Activated CD4-positive, alpha-beta T cell treated with anti-CD3 and anti-CD28 coated beads for 1 hour (primary cell): ENCODE results near the gene TUB.
A peak's percentile ranks its signal among the peaks of the same experiment; 100 is the strongest.

Experiments
- DNase-seq: peaks from one replicate; pipeline ENCODE4 v3.0.0-alpha.2; 2020

Gene TUB, protein sequence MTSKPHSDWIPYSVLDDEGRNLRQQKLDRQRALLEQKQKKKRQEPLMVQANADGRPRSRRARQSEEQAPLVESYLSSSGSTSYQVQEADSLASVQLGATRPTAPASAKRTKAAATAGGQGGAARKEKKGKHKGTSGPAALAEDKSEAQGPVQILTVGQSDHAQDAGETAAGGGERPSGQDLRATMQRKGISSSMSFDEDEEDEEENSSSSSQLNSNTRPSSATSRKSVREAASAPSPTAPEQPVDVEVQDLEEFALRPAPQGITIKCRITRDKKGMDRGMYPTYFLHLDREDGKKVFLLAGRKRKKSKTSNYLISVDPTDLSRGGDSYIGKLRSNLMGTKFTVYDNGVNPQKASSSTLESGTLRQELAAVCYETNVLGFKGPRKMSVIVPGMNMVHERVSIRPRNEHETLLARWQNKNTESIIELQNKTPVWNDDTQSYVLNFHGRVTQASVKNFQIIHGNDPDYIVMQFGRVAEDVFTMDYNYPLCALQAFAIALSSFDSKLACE

DNA sequence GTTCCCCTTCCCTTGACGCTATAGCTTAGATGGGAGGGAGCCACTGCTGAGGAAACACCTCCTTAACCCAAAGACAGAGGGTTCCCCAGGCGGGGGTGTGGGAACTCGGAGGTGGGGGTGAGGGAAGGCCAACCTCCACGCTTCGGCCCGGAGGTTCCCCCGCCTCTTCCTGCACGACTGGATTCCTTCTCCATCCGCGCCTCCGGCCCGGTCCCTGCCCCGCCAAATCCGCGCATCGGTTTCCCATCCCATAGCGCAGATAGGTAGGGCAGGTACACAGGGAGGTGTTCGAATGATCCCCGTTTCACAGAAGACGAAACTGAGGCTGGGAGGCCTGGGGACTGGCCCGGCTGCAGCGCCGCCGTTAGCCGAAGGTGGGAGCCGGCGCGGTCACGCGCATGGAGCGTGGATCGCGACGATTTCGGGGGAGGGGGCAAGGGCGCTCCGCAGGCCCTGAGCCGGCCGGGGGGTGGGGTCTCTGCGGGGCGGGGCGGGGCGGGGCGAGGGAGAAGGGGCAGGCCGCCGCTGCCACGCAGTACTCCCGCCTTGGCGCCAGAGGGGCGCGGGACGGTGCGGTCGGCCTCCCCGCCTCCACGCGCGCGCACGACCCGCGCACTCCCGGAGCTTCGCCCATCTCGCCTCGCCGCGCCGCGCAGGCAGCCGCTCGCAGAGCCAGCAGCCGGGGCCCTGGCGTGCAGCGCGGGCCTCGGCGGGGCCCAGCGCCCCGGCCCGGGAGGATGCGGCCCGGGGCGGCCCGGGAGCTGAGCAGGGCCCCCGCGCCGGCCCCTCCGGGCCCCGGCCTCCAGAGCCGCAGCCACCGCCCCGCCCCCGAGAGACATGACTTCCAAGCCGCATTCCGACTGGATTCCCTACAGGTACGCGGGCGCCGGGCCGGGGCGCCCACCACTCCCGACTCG lies at the start of gene TUB:
TUB (plus strand) TSS at position 538 of the 917 bp plus-strand sequence; CDS start at position 838, 300 bp downstream.
- no peak for DNase-seq

DNA sequence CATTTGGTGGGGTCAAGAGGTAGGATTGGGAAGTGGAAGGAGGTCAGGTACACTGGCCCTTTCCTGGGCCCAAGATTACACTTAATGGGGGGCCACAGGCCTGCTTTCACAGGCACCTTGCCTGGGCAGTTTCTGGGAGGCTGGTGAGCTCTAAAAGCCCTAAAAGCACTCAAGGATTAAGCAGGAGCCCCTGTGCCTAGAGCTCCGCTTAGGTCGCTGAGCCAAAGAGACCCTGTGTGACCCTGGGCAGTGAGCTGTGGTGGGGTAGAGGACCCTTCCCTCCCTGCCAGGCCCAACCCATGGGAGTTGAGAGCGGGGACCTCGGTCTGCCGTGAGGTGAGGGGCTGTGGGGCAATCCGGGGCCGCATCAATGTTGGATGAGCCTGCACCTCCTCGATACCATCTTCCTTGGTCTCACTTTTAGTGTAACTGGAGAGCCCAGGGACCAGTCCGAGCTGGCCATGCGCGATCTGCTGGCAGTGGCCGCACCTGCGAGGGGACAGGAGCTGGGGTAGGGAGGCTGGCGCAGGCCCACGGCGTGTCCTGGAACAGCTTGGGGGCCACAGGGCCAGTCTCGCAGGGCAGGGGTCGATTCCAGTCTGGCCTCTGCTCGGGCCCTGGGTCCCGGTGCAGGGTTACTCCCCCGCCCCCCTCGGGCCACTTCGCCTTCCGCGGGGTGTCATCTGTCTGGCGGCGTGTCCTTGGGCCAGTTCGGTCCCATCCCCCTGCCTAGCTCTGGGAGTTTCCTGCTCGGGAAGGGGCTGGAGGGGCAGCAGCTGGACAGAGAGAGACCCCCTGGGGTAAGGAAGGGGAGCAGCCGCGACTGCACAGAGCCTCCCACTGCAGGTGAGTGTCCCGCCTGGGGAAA lies 49.5 kb upstream of the TUB start:
- DNase-seq, result no peak

DNA sequence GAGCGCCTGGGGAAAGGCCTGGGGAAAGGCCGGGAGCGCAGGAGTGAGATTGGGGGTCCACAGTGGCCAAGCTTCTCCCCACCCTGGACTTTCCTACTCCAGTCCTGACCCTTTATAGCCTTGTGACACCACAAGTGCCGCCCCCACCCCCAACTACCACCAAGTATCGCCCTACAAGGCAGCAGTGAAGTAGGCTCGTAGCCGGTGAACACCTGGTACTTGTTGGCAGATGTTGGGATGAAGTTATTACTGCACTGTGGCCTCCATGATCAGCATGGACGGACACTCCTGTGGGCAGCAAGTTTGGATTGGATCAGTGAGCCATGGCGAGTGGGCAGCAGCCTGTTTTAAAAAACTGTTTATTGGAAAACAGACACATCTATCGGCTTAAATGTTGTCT lies 48.9 kb upstream of the TUB start:
- DNase-seq, result no peak

DNA sequence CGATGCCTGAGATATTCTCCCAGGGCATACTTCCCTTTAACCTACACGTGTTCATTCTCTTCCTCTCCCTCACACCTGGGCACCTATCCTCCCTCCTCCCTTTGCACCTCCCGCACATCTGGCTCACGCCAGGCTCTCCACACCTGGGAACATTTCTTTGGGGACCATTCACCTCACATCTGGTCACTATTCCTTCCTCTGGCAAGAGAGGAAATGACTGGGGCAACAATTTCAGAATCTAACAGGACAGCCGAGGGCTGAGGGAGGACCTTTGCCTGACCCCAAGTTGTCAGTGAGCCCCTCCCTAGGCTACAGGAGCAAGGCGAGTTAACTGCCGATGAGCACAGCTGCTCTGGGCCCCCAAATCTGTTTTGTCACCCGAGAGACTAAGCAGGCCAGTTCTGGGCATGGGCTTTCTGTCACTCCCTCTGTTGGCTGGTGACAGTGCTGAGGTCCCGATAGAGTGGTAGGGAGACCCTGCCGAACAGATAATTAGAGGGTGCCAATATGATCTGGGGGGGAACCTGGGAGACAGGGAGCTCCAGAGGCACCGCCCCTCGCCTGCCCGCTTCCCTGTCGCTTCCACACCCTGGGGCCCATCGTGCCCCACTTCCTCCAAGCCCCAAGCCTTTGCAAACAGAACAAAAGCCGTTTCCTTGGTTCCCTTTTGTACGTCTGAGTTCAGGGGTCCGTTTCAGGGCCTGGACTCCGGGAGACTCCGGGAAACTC lies 48.3 kb upstream of the TUB start:
- no peak for DNase-seq

DNA sequence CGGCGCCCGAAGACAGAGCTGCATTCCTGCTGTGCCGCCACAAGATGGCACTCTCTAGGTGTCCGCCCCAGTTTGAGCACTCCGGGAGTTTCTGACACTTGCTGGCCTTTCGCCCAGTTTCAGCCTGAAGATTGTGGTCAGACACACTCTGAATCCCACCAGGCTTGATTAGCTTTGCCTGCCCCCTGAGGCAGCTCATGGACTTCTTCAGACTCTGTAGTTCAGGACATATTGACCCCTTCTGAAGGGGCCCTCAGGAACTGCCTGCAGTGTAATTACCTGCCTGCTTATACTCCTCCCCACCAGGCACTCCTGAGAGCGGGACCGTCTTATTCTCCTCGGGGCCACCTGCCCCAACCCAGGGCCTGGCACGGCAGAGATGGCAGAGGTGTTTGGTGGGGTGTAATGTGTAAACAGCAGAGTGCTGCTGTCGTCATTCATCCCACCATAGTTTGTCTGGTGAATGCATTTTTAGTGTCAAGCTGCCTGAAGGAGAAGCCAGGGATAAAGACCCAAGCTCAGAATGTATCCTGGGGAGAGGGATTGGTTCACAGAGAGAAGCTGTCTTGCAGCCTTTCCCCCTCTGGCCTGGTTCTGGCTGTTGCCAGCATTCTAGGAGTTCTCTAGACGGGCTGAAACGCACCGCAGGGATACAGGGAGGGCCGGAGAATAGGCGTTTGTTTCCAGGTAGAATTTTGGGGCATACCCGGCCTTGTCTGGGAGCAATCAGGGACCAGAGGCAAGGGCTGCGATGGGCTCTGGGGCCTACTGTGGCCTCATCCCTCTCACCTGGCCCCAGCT lies 47.5 kb upstream of the TUB start:
- DNase-seq, result peak; percentile 29

DNA sequence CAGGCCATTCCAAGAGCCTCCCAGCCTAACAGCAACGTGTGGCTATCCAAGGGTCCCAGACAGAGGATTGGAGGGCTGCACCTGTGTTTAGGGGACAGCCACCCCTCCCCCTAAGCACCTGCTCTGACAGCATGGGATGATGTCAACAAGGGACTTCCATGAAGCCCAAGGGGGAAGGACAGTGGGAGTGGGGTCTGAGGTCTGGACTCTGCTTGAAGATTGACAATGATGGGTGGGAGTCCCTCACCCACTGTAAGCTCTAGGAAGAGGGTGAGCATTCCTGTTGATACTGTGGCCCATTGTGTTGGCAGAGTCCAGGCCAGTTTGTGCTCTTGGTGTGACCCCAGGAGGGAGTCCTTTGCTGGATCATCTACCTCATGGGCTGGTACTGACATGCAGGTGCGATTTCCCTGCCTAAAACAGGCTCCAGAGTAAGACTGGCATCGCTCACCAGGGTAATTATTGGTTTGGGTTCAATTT lies 46.9 kb upstream of the TUB start:
- no peak for DNase-seq

DNA sequence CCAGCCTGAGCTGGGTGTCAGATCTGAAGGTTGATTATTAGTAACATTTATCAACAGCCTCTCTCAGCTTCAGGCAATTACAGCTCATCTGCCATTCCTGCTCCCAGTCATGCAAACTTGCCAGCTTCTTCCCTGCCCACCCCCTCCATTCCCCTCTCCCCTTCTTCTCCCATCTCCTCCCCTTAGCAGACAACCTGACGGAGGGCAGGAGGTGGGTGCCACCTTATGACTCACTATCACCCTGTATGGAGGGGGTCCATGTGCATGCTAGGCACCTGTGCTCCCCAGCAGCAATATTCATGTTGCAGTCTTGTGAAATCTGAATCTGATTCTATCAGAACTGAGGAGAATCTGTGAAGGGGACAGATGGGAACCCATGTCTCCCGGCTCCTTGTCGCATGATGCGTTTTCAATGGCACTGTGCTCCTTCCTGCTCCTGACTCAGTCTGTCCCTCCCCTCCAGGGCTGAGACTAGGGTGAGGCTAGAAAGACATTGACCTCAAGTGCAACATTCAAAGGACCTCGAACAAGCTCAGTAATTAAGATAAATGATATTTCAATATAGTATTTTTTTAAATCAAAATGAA lies 46.3 kb upstream of the TUB start:
- no peak for DNase-seq

DNA sequence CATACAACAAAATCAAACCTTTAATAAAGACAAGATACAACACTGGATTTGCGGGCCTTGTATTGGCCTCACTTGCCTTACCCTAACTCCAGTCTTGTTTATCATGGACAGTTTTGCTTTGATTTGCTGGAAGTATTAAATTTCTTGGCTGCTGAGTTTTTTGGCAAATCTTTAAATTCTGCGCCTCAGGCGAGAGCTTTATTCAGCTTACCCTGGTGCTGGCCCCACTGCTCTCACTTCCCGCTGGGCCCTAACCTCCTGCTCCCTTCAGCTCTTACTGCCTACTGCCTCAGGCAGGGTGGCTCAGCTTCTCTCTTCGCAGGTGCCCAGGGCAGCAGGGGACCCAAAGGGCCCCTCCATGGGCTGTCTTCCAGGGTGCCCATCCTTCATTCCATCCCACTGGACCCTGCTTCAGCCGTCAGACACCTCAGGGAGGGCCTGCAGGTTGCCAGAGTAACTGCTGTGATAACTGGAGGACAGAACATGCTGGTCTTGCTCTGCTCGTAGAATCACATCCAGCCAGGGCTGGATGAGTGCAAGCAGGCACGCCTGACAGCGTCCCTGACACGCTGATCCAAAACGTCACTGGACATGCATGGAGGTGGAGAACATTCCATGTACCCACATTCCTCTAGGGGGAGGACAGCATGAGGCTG lies 45.7 kb upstream of the TUB start:
- DNase-seq, result no peak

DNA sequence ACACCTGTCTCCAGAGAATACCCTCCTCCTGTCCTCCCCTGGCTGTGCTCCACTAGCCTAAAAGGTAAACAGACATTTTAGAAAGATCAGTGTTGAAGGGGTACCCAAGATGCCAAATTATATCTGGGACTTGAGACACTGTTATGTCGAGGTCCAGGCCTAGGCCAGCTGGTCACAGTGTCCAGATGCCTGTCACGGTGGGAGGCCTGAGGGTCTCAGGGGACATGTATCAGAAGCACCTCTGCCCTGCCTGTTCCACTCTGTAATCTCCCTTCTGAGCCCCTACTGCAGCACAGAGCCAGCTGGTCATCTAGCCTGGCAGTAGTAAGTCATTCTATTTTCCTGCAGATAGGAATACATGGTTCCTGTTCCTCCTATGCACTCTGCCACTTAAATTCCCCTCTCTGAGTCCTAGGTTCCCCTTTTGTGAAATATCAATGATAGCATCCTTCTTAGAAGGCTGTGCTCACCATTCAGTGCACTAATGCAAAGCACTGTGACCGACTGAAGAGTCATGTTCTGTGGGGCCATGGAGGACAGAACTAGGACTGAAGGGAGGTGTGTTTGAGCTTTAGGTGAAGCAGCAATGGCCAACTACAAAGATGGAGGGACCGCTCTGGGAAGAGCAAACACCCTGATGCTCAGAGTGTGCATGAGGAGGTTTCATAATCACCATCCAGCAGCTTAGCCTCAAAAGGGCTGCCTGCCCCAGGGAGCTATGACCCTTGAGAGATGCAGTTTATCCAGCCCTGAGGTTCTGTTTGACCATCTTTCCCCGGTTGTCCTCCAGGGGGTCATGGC lies 44.8 kb upstream of the TUB start:
- DNase-seq, result no peak

DNA sequence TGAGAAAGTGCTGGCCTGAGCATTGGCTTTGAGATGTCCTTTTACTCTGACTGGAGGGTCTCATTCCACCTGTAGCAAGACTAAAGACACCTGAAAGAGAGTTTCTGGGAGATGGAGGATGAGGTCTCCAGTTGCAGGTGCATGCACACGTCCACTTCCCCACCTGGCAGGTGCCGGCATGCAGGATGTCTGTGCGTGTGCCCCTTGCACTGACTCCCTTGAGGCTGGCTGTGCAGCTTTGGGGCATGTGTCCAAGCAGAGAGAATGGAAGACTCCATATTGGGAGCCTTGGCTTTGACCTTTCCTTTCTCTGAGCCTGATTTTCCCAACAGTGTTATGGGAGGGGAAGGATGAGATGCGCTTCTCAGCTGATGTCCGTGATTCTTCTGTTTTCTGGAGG lies 44.0 kb upstream of the TUB start:
- DNase-seq, result no peak

DNA sequence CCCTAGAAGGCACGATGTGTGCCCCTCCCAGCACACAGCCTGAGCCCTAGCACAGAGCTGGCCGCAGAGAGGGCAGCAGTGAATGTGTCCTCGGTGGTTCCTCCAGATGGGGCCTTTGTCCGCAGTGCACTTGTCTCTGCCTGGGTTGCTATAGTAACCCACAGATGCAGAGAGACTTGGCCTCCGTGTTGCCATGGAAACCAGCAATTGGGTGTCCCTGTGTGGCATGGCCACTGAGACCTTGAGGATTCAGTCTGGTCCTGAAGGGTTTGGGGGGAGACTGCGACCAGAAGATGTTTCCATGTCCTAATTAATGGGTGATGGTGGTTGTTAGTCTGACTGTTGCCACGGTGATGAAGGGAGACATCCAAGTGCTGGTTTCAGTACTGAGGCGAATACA lies 42.6 kb upstream of the TUB start:
- DNase-seq, result no peak

DNA sequence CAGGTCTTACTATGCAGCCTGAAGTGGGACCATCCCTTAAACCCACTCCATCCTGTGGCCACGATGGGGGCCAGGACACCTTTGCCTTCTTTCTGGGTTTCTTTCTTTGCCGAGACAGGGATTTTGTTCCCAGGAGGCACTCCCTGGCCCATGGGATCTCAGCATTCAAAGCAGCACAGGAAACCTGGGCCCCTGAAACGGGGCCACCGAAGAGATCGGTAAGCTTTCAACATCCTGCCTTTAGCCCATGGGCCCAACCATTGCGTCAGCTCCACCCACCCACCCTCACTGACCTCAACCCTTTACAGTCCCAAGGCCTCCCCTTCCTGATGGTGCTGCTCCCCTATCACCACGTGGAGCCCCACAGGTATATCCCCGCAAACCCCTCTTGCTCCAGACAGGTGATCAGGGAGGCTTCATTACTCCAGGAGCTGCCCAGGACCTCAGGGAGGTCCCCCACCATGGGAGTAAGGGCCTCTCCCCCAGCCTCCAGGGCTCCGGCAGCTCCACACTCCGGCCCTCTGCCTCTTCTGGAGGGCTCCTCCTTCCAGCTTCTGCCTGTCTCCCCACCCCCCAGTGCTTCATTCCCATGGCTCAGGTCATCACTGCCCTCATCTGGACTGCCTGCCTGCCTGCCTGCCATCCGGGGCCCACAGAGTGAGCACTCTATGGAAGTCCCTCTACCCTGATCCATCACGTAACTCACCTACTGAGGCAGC lies 42.0 kb upstream of the TUB start:
- DNase-seq, result no peak

DNA sequence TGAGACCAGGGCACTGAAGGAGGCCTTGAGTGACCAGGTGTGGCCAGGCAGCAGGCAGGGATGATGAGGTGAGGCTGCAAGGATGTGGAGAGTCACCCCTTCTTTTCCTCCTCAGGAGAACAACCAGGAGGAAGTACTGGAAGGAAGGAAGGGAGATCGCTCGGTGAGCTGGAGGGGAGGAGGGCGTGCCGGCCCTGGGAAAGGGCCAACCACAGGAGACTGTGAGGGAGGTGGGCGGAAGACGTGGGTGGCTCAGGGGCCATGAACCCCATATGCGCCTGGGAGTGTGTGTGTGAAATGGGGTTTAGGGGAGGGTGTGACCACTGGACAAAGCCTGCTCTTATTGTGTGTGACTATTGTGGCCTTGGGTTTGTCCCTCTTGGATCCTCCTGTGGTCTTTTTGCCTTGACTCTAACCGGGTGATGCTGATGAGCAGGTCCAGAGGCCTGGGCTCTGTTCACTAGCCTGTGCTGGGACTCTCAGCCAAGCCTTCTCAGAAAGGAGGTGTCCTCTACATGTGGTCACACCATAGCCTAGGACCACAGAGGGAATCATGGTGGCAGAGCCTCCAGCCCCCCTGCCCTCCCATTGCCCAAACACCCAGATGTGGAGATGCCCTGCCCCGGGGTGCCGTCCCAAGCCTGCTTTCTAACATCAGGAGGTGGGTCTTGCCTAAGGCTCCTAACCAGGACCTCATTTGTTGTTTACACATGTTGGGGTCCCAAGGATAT lies 41.3 kb upstream of the TUB start:
- no peak for DNase-seq

DNA sequence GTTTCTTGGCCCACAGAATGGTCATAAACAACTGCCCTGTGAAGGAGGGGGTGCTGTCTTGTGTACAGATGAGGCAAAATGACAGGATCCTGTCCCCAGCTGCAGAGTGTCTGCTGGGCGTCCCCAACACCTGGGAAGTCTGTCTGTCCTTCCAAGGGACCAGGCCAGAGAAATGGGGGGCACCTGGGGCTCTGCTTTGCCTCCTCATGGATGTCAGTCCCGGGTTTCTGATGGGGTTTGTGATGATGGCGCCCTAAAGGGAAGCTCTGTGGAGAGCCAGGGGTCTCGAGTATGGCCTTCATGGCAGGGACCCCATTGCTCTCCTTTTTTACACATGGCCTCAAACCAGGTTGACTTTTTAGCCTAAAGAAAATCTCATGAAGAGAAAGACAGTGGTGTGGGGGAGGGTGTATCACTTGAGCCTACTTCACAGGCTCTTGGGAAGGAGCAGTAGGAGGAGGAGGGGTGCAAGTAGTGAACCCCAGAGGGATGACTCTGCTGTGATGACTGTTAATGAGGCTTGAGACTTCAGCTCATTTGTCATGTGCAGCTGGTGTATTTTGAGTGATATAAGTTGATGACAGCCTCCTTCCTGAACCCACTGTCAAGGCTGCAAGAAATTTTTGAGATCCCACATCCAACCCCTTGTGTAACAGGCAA lies 40.6 kb upstream of the TUB start:
- DNase-seq, result no peak

DNA sequence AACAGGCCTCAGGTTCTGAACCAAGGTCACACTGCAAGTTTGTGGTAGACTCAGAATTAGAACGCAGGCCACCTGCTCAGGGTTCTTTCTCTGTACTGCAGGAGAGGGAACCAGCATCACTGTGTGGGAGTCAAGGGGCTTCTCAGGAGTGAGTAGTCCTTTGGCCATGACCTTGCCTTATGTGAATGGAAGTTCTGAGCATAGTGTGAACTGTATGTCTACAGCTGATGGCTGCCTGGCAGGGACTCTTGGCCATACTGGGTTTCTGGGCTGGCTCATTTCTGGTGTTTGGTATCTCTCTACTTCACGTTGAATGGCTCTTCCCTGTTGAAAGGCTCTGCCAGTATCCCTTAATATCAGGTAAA lies 40.1 kb upstream of the TUB start:
- no peak for DNase-seq

DNA sequence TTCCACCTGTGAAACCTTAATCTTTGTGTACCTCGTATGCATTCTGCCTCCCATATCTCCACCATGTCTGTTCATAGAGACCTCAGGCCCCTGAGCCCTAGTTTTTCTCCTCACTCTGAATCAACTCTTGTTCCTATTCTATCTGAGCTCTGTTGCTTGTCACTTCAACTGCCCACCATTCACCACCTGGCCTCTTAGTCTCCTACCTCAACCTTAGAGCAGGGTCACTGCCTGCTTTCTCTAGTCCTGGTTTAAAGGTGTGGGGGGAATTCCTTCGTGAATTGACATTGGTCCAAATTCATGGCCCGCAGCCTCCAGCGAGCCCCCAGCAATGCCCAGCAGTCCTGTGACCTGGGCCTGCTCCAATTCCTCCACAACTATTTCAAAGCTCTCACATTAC lies 39.4 kb upstream of the TUB start:
- DNase-seq, result no peak

DNA sequence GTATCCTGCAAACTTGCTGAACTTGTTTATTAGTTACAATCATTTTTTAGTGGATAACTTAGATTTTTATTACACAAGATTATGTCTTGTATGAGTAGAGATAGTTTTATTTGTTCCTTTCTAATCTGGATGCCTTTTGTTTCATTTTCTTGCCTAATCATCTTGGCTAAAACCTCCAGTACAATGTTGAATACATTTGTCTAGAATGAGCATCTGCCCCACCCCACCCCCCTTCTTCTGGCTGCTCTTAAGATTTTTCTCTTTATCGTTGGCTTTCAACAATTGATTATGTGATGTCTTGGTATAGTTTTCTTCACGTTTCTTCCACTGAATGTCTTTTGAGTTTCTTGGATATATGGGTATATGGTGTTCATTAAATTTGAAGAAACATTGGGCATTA lies 37.3 kb upstream of the TUB start:
- no peak for DNase-seq
